Activated naive CD4-positive, alpha-beta T cell treated with anti-CD3 and anti-CD28 coated beads, Interleukin-2, amount 50 U/mL, for 16 hours (primary cell): ENCODE measurements around the gene MYH11.

Source experiments
- DNase-seq: peaks from one replicate; pipeline ENCODE4 v3.0.0-alpha.2; 2020

MYH11 gene

GRCh38 chr16:15773968-15774367 is 82.9 kb downstream of the MYH11 start:
- no peak for DNase-seq

GRCh38 chr16:15772579-15773293 is 84.1 kb downstream of the MYH11 start:
- no peak for DNase-seq

GRCh38 chr16:15771694-15772093 is 85.1 kb downstream of the MYH11 start:
- DNase-seq: no peak

- DNase-seq: no peak
Measured at GRCh38 chr16:15770512-15770911, 86.3 kb downstream of the MYH11 start.

- no peak for DNase-seq
Measured at GRCh38 chr16:15770107-15770506, 86.7 kb downstream of the MYH11 start.

- no peak for DNase-seq
Measured at GRCh38 chr16:15769239-15769638, 87.6 kb downstream of the MYH11 start.

GRCh38 chr16:15768201-15768600 is 88.6 kb downstream of the MYH11 start:
- no peak for DNase-seq

GRCh38 chr16:15766918-15767317 is 89.9 kb downstream of the MYH11 start:
- DNase-seq: no peak

- no peak for DNase-seq
Measured at GRCh38 chr16:15765880-15766279, 90.9 kb downstream of the MYH11 start.

GRCh38 chr16:15765116-15765515 is 91.7 kb downstream of the MYH11 start:
- no peak for DNase-seq

GRCh38 chr16:15764112-15764511 is 92.7 kb downstream of the MYH11 start:
- DNase-seq: no peak

- no peak for DNase-seq
Measured at GRCh38 chr16:15760129-15760528, 96.7 kb downstream of the MYH11 start.

- no peak for DNase-seq
Measured at GRCh38 chr16:15759070-15759469, 97.8 kb downstream of the MYH11 start.

GRCh38 chr16:15757630-15758251 is 99.1 kb downstream of the MYH11 start:
- DNase-seq: peak; percentile 17

- DNase-seq: no peak
Measured at GRCh38 chr16:15757077-15757386, 99.8 kb downstream of the MYH11 start.

GRCh38 chr16:15754821-15755534 is 101.8 kb downstream of the MYH11 start:
- no peak for DNase-seq

GRCh38 chr16:15752717-15753488 is 103.9 kb downstream of the MYH11 start:
- no peak for DNase-seq

GRCh38 chr16:15751940-15752339 is 104.9 kb downstream of the MYH11 start:
- no peak for DNase-seq

GRCh38 chr16:15749985-15750384 is 106.8 kb downstream of the MYH11 start:
- DNase-seq: no peak

- no peak for DNase-seq
Measured at GRCh38 chr16:15749371-15749770, 107.5 kb downstream of the MYH11 start.

GRCh38 chr16:15748654-15749053 is 108.2 kb downstream of the MYH11 start:
- DNase-seq: no peak

- no peak for DNase-seq
Measured at GRCh38 chr16:15747937-15748336, 108.9 kb downstream of the MYH11 start.

- DNase-seq: no peak
Measured at GRCh38 chr16:15746332-15746731, 110.5 kb downstream of the MYH11 start.

- no peak for DNase-seq
Measured at GRCh38 chr16:15743657-15744056, 113.2 kb downstream of the MYH11 start.
